Neural cell (in vitro differentiated cells): Measurements from ENCODE around the gene ARMC2. TPM values are rescaled to one million over a fixed set of nuclear protein-coding genes. Genes with fewer than 3 reads are reported as not detected.

Source experiments
- H2AFZ ChIP-seq: fragments of 200-600, 300-800 bp; sonication (generic), shearing (Covaris generic); 2 replicates; pipeline ENCODE4 v1.6.0; 2014; ENCODE audit warnings: low read depth, mild to moderate bottlenecking, antibody characterized with exemption, low read length, moderate library complexity
- H3F3A ChIP-seq: fragments of 200-600 bp; shearing (Covaris generic); 2 replicates; pipeline ENCODE4 v1.6.1; 2016; ENCODE audit warnings: mild to moderate bottlenecking, moderate library complexity, mixed read lengths, antibody characterized with exemption, low read length; ENCODE audit not compliant: insufficient read depth, poor library complexity, severe bottlenecking
- H3K27ac ChIP-seq: fragments of 200-600, 300-800 bp; sonication (generic), shearing (Covaris generic); 2 replicates; pipeline ENCODE4 v1.5.1; 2014; ENCODE audit warnings: mild to moderate bottlenecking, low read length, moderate library complexity
- H3K27me3 ChIP-seq: fragments of 300-800, 200-600 bp; sonication (generic), shearing (Covaris generic); 2 replicates; pipeline ENCODE4 v1.6.0; 2014; ENCODE audit warnings: mild to moderate bottlenecking, low read depth, low read length, moderate library complexity; ENCODE audit not compliant: insufficient read depth
- H3K36me3 ChIP-seq: fragments of 300-800, 200-600 bp; sonication (generic), shearing (Covaris generic); 2 replicates; pipeline ENCODE4 v1.5.1; 2014; ENCODE audit warnings: mild to moderate bottlenecking, antibody characterized with exemption, low read length, moderate library complexity; ENCODE audit not compliant: insufficient read depth
- H3K4me2 ChIP-seq: fragments of 300-800, 200-600 bp; sonication (generic), shearing (Covaris generic); 2 replicates; pipeline ENCODE4 v1.6.0; 2014; ENCODE audit warnings: mild to moderate bottlenecking, low read length
- H3K4me3 ChIP-seq: fragments of 300-800, 200-600 bp; sonication (generic), shearing (Covaris generic); 2 replicates; pipeline ENCODE4 v1.5.1; 2014; ENCODE audit warnings: mild to moderate bottlenecking, low read length, moderate library complexity
- H3K79me2 ChIP-seq: fragments of 200-600 bp; shearing (Covaris generic); replicated peaks from 2 replicates; pipeline ENCODE4 v1.6.0; 2014; ENCODE audit warnings: mild to moderate bottlenecking, low read length, moderate library complexity; ENCODE audit not compliant: insufficient read depth
- H3K9ac ChIP-seq: fragments of 300-800, 200-600 bp; sonication (generic), shearing (Covaris generic); 2 replicates; pipeline ENCODE4 v1.6.1; 2016; ENCODE audit warnings: mild to moderate bottlenecking, low read length, mixed read lengths
- H3K9me2 ChIP-seq: fragments of 200-600 bp; shearing (Covaris generic); 2 replicates; pipeline ENCODE4 v1.6.1; 2016; ENCODE audit warnings: mild to moderate bottlenecking, low read length, mixed read lengths; ENCODE audit not compliant: insufficient read depth
- H3K9me3 ChIP-seq: fragments of 200-600, 300-800 bp; sonication (generic), shearing (Covaris generic); 2 replicates; pipeline ENCODE4 v1.6.1; 2016; ENCODE audit warnings: mild to moderate bottlenecking, mixed run types, low read length, moderate library complexity, mixed read lengths
- H4K20me1 ChIP-seq: fragments of 200-600 bp; shearing (Covaris generic); 2 replicates; pipeline ENCODE4 v1.6.1; 2016; ENCODE audit warnings: mild to moderate bottlenecking, mixed run types; ENCODE audit not compliant: insufficient read depth
- EP300 ChIP-seq: fragments of 450-650 bp; conservative IDR thresholded peaks from 2 replicates; pipeline ENCODE4 v1.6.1; 2014; ENCODE audit warnings: antibody characterized with exemption, mild to moderate bottlenecking, moderate library complexity; ENCODE audit not compliant: poor library complexity, severe bottlenecking
- EZH2 ChIP-seq: fragments of 200-600, 300-800 bp; shearing (Covaris generic), sonication (generic); IDR thresholded peaks from 2 replicates; pipeline ENCODE4 v1.6.1; 2014; ENCODE audit warnings: antibody characterized with exemption, low read length, borderline replicate concordance, mild to moderate bottlenecking; ENCODE audit not compliant: insufficient read depth, poor library complexity, severe bottlenecking
- MXI1 ChIP-seq: fragments of 450-650 bp; conservative IDR thresholded peaks from 2 replicates; pipeline ENCODE4 v1.6.1; 2014; ENCODE audit warnings: antibody characterized with exemption, mild to moderate bottlenecking; ENCODE audit not compliant: poor library complexity, severe bottlenecking
- POLR2AphosphoS5 ChIP-seq: IDR thresholded peaks from 2 replicates; pipeline ENCODE4 v1.6.1; 2012
- RAD21 ChIP-seq: fragments of 450-650 bp; conservative IDR thresholded peaks from 2 replicates; pipeline ENCODE4 v1.6.1; 2014; ENCODE audit warnings: antibody characterized with exemption, mild to moderate bottlenecking, moderate library complexity
- SMC3 ChIP-seq: fragments of 450-650 bp; conservative IDR thresholded peaks from 2 replicates; pipeline ENCODE4 v1.6.1; 2014; ENCODE audit warnings: antibody characterized with exemption, mild to moderate bottlenecking, moderate library complexity; ENCODE audit not compliant: poor library complexity
- TAF1 ChIP-seq: IDR thresholded peaks from 2 replicates; pipeline ENCODE4 v1.6.1; 2012; ENCODE audit warnings: low read depth
- polyA plus RNA-seq: library from polyadenylated mRNA; depleted of rRNA; stranded (reverse); fragments of >200 nt; gene quantifications from 2 replicates; pipeline ENCODE4 v1.2.3, GENCODE V29; 2014
- TF ChIP-seq, protein P1 (sequence below): fragments of 450-650 bp; IDR thresholded peaks from 2 replicates; pipeline ENCODE4 v1.5.1; 2014; ENCODE audit warnings: antibody characterized with exemption, mild to moderate bottlenecking, moderate library complexity; ENCODE audit not compliant: poor library complexity, severe bottlenecking
- TF ChIP-seq, protein P2 (sequence below): IDR thresholded peaks from 2 replicates; pipeline ENCODE4 v1.6.1; 2012; ENCODE audit warnings: borderline replicate concordance

ARMC2 gene
- polyA plus RNA-seq, 1 donor from 2014 or later, result 18.6 TPM

DNA sequence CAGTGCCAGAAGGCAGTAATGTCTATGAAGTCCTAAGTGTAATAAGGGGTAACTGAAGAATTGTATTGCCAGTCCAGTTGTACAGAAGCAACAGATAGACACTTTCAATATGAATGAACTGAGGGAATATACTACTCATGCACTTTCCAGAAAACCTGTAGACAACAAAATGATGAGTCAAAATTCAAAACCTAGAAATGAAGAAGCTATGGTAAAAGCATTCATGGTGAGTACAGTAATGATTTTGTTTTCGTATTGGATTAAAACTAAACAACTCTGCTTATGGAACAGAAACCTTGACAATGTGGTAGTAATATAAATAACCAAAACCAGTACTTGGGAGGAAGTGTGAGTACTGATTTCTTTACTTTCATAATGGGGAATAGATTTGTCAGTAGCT, 35.0 kb downstream of the ARMC2 start:
- no peaks in the 10 kb centered on the region for H3K36me3 ChIP-seq
- no peak overlapping the region for H3K27ac ChIP-seq
- H3K9me3 ChIP-seq, result no peaks in the 10 kb centered on the region
- TF ChIP-seq RAD21 (no peak), POLR2AphosphoS5 (no peak), EP300 (no peak), SMC3 (no peak), EZH2 (no peak), TAF1 (no peak), MXI1 (no peak)
- TF ChIP-seq, protein P1, sequence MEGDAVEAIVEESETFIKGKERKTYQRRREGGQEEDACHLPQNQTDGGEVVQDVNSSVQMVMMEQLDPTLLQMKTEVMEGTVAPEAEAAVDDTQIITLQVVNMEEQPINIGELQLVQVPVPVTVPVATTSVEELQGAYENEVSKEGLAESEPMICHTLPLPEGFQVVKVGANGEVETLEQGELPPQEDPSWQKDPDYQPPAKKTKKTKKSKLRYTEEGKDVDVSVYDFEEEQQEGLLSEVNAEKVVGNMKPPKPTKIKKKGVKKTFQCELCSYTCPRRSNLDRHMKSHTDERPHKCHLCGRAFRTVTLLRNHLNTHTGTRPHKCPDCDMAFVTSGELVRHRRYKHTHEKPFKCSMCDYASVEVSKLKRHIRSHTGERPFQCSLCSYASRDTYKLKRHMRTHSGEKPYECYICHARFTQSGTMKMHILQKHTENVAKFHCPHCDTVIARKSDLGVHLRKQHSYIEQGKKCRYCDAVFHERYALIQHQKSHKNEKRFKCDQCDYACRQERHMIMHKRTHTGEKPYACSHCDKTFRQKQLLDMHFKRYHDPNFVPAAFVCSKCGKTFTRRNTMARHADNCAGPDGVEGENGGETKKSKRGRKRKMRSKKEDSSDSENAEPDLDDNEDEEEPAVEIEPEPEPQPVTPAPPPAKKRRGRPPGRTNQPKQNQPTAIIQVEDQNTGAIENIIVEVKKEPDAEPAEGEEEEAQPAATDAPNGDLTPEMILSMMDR, result no peak
- TF ChIP-seq, protein P2, sequence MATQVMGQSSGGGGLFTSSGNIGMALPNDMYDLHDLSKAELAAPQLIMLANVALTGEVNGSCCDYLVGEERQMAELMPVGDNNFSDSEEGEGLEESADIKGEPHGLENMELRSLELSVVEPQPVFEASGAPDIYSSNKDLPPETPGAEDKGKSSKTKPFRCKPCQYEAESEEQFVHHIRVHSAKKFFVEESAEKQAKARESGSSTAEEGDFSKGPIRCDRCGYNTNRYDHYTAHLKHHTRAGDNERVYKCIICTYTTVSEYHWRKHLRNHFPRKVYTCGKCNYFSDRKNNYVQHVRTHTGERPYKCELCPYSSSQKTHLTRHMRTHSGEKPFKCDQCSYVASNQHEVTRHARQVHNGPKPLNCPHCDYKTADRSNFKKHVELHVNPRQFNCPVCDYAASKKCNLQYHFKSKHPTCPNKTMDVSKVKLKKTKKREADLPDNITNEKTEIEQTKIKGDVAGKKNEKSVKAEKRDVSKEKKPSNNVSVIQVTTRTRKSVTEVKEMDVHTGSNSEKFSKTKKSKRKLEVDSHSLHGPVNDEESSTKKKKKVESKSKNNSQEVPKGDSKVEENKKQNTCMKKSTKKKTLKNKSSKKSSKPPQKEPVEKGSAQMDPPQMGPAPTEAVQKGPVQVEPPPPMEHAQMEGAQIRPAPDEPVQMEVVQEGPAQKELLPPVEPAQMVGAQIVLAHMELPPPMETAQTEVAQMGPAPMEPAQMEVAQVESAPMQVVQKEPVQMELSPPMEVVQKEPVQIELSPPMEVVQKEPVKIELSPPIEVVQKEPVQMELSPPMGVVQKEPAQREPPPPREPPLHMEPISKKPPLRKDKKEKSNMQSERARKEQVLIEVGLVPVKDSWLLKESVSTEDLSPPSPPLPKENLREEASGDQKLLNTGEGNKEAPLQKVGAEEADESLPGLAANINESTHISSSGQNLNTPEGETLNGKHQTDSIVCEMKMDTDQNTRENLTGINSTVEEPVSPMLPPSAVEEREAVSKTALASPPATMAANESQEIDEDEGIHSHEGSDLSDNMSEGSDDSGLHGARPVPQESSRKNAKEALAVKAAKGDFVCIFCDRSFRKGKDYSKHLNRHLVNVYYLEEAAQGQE, result no peak
- no peak overlapping the region for H3K9ac ChIP-seq
- H2AFZ ChIP-seq, result no peak overlapping the region
- no peaks in the 10 kb centered on the region for H3K9me2 ChIP-seq
- H3F3A ChIP-seq, result no peaks in the 10 kb centered on the region
- no peaks in the 10 kb centered on the region for H4K20me1 ChIP-seq
- H3K4me2 ChIP-seq, result no peak overlapping the region
- no peaks in the 10 kb centered on the region for H3K79me2 ChIP-seq
- no peak overlapping the region for H3K4me3 ChIP-seq
- H3K27me3 ChIP-seq, result no peaks in the 10 kb centered on the region

DNA sequence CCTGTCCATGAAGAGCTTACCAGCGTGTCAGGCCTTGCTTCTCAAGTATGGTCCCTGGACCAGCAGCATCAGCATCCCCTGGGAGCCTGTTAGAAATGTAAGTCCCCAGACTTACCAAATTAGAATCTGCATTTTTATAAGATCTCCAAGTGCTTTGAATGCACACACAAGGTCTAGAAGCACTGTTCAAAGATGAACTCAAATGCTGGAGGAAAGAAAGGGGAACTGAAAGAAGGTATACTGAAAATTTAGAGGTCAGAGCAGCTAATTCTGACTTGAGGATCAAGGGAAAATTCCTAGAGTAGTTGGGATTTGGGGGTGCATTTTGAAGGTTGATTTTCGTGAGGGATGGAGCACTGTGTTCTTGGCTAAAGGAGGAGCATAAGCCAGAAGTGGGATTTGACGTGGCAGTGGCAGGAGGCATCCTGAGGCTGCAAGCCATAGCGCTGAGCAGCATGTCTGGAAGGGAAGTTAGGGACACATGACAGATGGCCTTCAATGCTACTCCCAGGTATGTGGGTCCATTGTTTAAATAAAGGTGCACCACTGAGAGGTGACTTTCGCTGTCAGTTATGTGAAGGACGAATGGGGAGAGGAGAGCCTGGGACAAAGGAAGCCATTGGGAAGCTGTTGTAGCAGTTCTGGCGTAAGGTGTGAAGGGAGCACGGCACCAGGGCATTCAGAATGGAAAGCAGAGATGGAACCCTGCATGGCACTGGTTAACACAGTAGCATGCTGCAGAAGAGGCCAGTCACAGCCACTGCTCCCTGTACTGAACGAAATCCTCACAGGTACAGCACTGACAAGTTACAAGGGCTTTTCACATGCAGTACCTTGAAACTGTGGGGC, 36.2 kb downstream of the ARMC2 start:
- H3K9me3 ChIP-seq, result no peaks in the 10 kb centered on the region
- H3K9ac ChIP-seq, result no peak overlapping the region
- H3K4me3 ChIP-seq, result no peak overlapping the region
- H3K27ac ChIP-seq, result no peak overlapping the region
- H3K27me3 ChIP-seq, result no peaks in the 10 kb centered on the region
- H3K9me2 ChIP-seq, result no peaks in the 10 kb centered on the region
- H4K20me1 ChIP-seq, result no peaks in the 10 kb centered on the region
- TF ChIP-seq SMC3 (no peak), MXI1 (no peak), POLR2AphosphoS5 (no peak), EZH2 (no peak), EP300 (no peak)
- H2AFZ ChIP-seq, result no peak overlapping the region
- H3K79me2 ChIP-seq, result no peaks in the 10 kb centered on the region
- no peaks in the 10 kb centered on the region for H3K36me3 ChIP-seq
- H3F3A ChIP-seq, result no peaks in the 10 kb centered on the region
- no peak overlapping the region for H3K4me2 ChIP-seq
